CD14-positive monocyte (primary cell): ENCODE data around the gene TTLL6. TPM values are rescaled to one million over a fixed set of nuclear protein-coding genes. Genes with fewer than 3 reads are reported as not detected.

Experiments used
- DNase-seq, 3 donors: peaks; one replicate each; pipeline ENCODE4 v3.0.0-alpha.2; 2011 to 2022
- H2AFZ ChIP-seq: 2 replicates; pipeline ENCODE4 v1.6.0; 2012; ENCODE audit warnings: mild to moderate bottlenecking, low read depth, low read length, inconsistent platforms; ENCODE audit not compliant: insufficient read depth, poor library complexity, severe bottlenecking
- H3K27ac ChIP-seq, 2 donors: 1 replicate in 1 of 2; 2 replicates in 1 of 2; pipeline ENCODE4 v1.5.1; 2012 to 2013; ENCODE audit warnings: low read length in 2 of 2, control low read depth in 1 of 2, inconsistent platforms in 1 of 2, low read depth in 1 of 2, mild to moderate bottlenecking in 1 of 2
- H3K27me3 ChIP-seq, 2 donors: one replicate each; pipeline versions ENCODE4 v1.6.0 to v1.6.1; 2011 to 2013; ENCODE audit warnings: low read length in 2 of 2; ENCODE audit not compliant: control insufficient read depth in 2 of 2, insufficient read depth in 2 of 2
- H3K36me3 ChIP-seq, 2 donors: replicated peaks in 1 of 2; 1 replicate in 1 of 2; 2 replicates in 1 of 2; pipeline versions ENCODE4 v1.5.1 to v1.6.1; 2012 to 2013; ENCODE audit warnings: low read length in 2 of 2, control low read depth in 1 of 2, inconsistent platforms in 1 of 2, mild to moderate bottlenecking in 1 of 2; ENCODE audit not compliant: insufficient read depth in 2 of 2, control insufficient read depth in 1 of 2
- H3K4me1 ChIP-seq, 2 donors: 1 replicate in 1 of 2; 2 replicates in 1 of 2; pipeline versions ENCODE4 v1.5.1 to v1.6.1; 2012 to 2013; ENCODE audit warnings: low read length in 2 of 2, control low read depth in 1 of 2, inconsistent platforms in 1 of 2, mild to moderate bottlenecking in 1 of 2, moderate library complexity in 1 of 2; ENCODE audit not compliant: insufficient read depth in 2 of 2, control insufficient read depth in 1 of 2
- H3K4me2 ChIP-seq: replicated peaks from 2 replicates; pipeline ENCODE3; 2012; ENCODE audit warnings: low read length, moderate library complexity, mild to moderate bottlenecking; ENCODE audit not compliant: poor library complexity, severe bottlenecking; ENCODE audit errors: extremely low read depth
- H3K4me3 ChIP-seq, 3 experiments: fragments of 200-600 bp in 1 of 3; sonication (generic) in 1 of 3; replicated peaks in 1 of 3; 1 replicate in 2 of 3; 2 replicates in 1 of 3; pipeline ENCODE4 v1.5.1; 2011 to 2013; ENCODE audit warnings: low read length in 3 of 3, mild to moderate bottlenecking in 3 of 3, control low read depth in 2 of 3, low read depth in 2 of 3, inconsistent platforms in 1 of 3, moderate library complexity in 1 of 3
- H3K79me2 ChIP-seq: 2 replicates; pipeline ENCODE4 v1.6.0; 2012; ENCODE audit warnings: mild to moderate bottlenecking, control low read depth, inconsistent platforms, low read length, moderate library complexity; ENCODE audit not compliant: insufficient read depth
- H3K9ac ChIP-seq: 2 replicates; pipeline ENCODE4 v1.6.0; 2017; ENCODE audit warnings: low read length, mild to moderate bottlenecking; ENCODE audit not compliant: insufficient read depth, poor library complexity, severe bottlenecking
- H3K9me3 ChIP-seq, 2 donors: replicated peaks in 1 of 2; 1 replicate in 1 of 2; 2 replicates in 1 of 2; pipeline versions ENCODE4 v1.5.1 to v1.6.1; 2012 to 2013; ENCODE audit warnings: low read length in 2 of 2, control low read depth in 1 of 2; ENCODE audit not compliant: control insufficient read depth in 1 of 2, insufficient read depth in 1 of 2
- H4K20me1 ChIP-seq: 2 replicates; pipeline ENCODE4 v1.6.0; 2012; ENCODE audit warnings: mild to moderate bottlenecking, low read length, control low read depth, moderate library complexity; ENCODE audit not compliant: insufficient read depth
- H3K27ac Mint-ChIP-seq, 7 donors: one replicate each; pipeline ENCODE4 v1.8.0; 2020; ENCODE audit warnings: mild to moderate bottlenecking in 7 of 7, mixed read lengths in 7 of 7, moderate library complexity in 6 of 7, inconsistent platforms in 2 of 7
- H3K27me3 Mint-ChIP-seq, 3 donors: one replicate each; pipeline ENCODE4 v1.8.0; 2021 to 2022; ENCODE audit warnings: low read depth in 3 of 3, mild to moderate bottlenecking in 3 of 3, mixed read lengths in 3 of 3, moderate library complexity in 3 of 3, inconsistent platforms in 1 of 3
- H3K36me3 Mint-ChIP-seq, 2 donors: one replicate each; pipeline ENCODE4 v1.8.0; 2020; ENCODE audit warnings: mixed read lengths in 2 of 2, inconsistent platforms in 1 of 2, mild to moderate bottlenecking in 1 of 2
- H3K4me1 Mint-ChIP-seq: one replicate; pipeline ENCODE4 v1.8.0; 2020; ENCODE audit warnings: mild to moderate bottlenecking, mixed read lengths
- H3K4me3 Mint-ChIP-seq, 2 donors: one replicate each; pipeline ENCODE4 v1.8.0; 2020; ENCODE audit warnings: mild to moderate bottlenecking in 2 of 2, mixed read lengths in 2 of 2, moderate library complexity in 1 of 2
- H3K9me3 Mint-ChIP-seq, 7 donors: one replicate each; pipeline ENCODE4 v1.8.0; 2020 to 2022; ENCODE audit warnings: mixed read lengths in 7 of 7, mild to moderate bottlenecking in 6 of 7, moderate library complexity in 6 of 7, inconsistent platforms in 2 of 7
- WGBS: methylation state at CpG from one replicate; pipeline ENCODE4 v1.1.5; 2013; ENCODE audit warnings: missing lambda C conversion rate; ENCODE audit not compliant: insufficient coverage; 5-methylcytosine and 5-hydroxymethylcytosine counted together
- intact Hi-C, 2 donors: fragments of 100-400 bp; cut with micrococcal nuclease; formaldehyde crosslinking; loops; one replicate each; pipeline versions ENCODE4 v1.15.0 to v1.15.1; 2023
- polyA plus RNA-seq, 3 donors: library from polyadenylated mRNA; depleted of rRNA in 1 of 3; unstranded in 2 of 3; stranded (reverse) in 1 of 3; fragments of 300-500 nt in 2 of 3; fragments of >200 nt in 1 of 3; fragmentation: Illumina TruSeq in 2 of 3; gene quantifications; 1 replicate in 2 of 3; 2 replicates in 1 of 3; pipeline ENCODE4 v1.2.3, GENCODE V29; 2012 to 2021
- TF ChIP-seq, protein P1 (sequence below): fragments of 200-600 bp; IDR thresholded peaks from one replicate; pipeline ENCODE4 v1.8.0; 2022; ENCODE audit warnings: antibody characterized with exemption, mild to moderate bottlenecking

Gene TTLL6
- polyA plus RNA-seq, 3 donors, result not detected

DNA sequence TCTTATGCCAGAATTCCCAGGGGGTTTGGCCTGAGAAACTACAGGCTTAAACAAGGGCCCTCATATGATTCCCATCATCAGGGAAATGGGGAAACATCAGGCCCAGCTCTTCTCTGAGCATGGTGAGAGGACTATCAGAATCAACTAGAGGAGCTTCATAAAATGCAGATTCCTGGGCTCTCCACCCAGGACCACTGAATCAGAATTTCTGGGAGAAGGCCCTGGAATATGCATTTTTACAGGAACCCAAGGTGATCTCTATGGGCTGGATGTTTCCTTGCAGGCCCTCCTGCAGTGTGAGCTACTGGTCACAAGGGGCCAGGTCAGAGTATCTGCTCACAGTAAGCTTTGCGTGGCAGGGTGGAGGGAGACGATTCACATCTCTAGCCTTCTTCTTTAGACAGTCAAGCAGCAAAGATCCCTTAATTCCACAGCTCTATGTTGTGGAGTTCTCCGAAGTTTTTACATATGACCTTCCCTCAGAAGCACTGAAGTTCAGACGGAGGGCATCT, 49.7 kb downstream of the TTLL6 start:
- WGBS, result 100% methylated on average over 1 of the region's 4 CpGs
- Mint-ChIP-seq H3K4me3 (no peak overlapping the region), H3K4me1 (no peaks in the 10 kb centered on the region), H3K36me3 (no peaks in the 10 kb centered on the region), H3K27me3 (peaks cover 24 to 33% (median 29%) of the 10 kb centered on the region in 3 donors), H3K9me3 (no peaks in the 10 kb centered on the region), H3K27ac (no peak overlapping the region)
- intact Hi-C loops, result no loop called here
- Histone ChIP-seq H3K36me3 (no peaks in the 10 kb centered on the region), H3K9ac (no peak overlapping the region), H3K27ac (no peak overlapping the region), H3K79me2 (no peaks in the 10 kb centered on the region), H2AFZ (no peak overlapping the region), H3K4me2 (no peak overlapping the region), H3K27me3 (peaks cover 9 to 12% of the 10 kb centered on the region in 2 donors), H3K4me1 (peaks cover 0 to 3% of the 10 kb centered on the region in 2 donors), H3K4me3 (no peak overlapping the region), H3K9me3 (no peaks in the 10 kb centered on the region), H4K20me1 (no peaks in the 10 kb centered on the region)
- TF ChIP-seq, protein P1, sequence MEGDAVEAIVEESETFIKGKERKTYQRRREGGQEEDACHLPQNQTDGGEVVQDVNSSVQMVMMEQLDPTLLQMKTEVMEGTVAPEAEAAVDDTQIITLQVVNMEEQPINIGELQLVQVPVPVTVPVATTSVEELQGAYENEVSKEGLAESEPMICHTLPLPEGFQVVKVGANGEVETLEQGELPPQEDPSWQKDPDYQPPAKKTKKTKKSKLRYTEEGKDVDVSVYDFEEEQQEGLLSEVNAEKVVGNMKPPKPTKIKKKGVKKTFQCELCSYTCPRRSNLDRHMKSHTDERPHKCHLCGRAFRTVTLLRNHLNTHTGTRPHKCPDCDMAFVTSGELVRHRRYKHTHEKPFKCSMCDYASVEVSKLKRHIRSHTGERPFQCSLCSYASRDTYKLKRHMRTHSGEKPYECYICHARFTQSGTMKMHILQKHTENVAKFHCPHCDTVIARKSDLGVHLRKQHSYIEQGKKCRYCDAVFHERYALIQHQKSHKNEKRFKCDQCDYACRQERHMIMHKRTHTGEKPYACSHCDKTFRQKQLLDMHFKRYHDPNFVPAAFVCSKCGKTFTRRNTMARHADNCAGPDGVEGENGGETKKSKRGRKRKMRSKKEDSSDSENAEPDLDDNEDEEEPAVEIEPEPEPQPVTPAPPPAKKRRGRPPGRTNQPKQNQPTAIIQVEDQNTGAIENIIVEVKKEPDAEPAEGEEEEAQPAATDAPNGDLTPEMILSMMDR, result no peak
- no peak for DNase-seq

DNA sequence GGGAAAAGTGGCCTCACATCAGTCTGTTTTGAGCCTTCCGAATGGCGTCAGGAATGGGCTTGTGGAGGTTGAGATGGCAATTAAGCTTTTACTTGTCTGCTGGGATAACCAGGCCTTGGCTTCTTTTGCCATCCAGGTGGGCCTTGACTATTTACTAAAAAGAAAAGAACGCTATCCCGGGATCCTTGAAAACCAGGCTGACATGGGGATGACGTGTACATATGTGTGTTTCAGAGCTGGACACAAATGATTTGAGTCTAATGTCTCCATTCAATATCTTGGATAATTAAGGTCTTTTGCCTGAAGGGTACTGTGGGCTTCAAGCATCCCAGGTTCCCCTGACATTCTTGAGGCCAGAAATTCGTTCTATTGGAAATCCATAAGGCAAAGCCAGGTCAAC, 55.9 kb downstream of the TTLL6 start:
- 88% methylated on average over 4 of the region's 6 CpGs for WGBS
- Histone ChIP-seq H3K9me3 (peaks cover 0 to under 1% of the 10 kb centered on the region in 2 donors), H4K20me1 (no peaks in the 10 kb centered on the region), H3K36me3 (no peaks in the 10 kb centered on the region), H3K4me3 (no peak overlapping the region), H3K79me2 (no peaks in the 10 kb centered on the region), H3K27ac (no peak overlapping the region), H2AFZ (no peak overlapping the region), H3K9ac (no peak overlapping the region), H3K27me3 (peaks cover 18 to 25% of the 10 kb centered on the region in 2 donors), H3K4me2 (no peak overlapping the region), H3K4me1 (peaks cover 11 to 12% of the 10 kb centered on the region in 2 donors)
- no peaks in the 10 kb centered on the region for H3K36me3 Mint-ChIP-seq
- intact Hi-C loops, result no loop called here
- DNase-seq, result no peak
- H3K27me3 Mint-ChIP-seq, result peaks cover 36 to 58% (median 50%) of the 10 kb centered on the region in 3 donors
- peak overlapping the region in 1 of 2 donors; percentile 52 for H3K4me3 Mint-ChIP-seq
- H3K4me1 Mint-ChIP-seq, result peaks cover 13% of the 10 kb centered on the region
- peaks cover 0 to 3% (median 0%) of the 10 kb centered on the region in 7 donors for H3K9me3 Mint-ChIP-seq
- H3K27ac Mint-ChIP-seq, result no peak overlapping the region
- TF ChIP-seq, protein P1, result no peak
